BLaER1 (cell line): ENCODE measurements around the gene UBA3.
A peak's percentile ranks its signal among the peaks of the same experiment; 100 is the strongest.

ENCODE experiments used
- H3K27ac ChIP-seq: shearing (Covaris generic); formaldehyde crosslinking; 2 replicates; pipeline ENCODE4 v1.8.1; 2022
- H3K27me3 ChIP-seq: shearing (Covaris generic); formaldehyde crosslinking; 2 replicates; pipeline ENCODE4 v1.8.1; 2022
- H3K36me3 ChIP-seq: shearing (Covaris generic); formaldehyde crosslinking; 2 replicates; pipeline ENCODE4 v1.8.1; 2022
- H3K4me1 ChIP-seq: shearing (Covaris generic); formaldehyde crosslinking; 2 replicates; pipeline ENCODE4 v1.8.1; 2022
- H3K4me2 ChIP-seq: shearing (Covaris generic); formaldehyde crosslinking; 2 replicates; pipeline ENCODE4 v1.8.1; 2022
- H3K4me3 ChIP-seq: shearing (Covaris generic); formaldehyde crosslinking; 2 replicates; pipeline ENCODE4 v1.8.1; 2022
- H3K9ac ChIP-seq: shearing (Covaris generic); formaldehyde crosslinking; 2 replicates; pipeline ENCODE4 v1.8.1; 2022
- H3K9me3 ChIP-seq: shearing (Covaris generic); formaldehyde crosslinking; 2 replicates; pipeline ENCODE4 v1.8.1; 2022
- H4K20me1 ChIP-seq: shearing (Covaris generic); formaldehyde crosslinking; 2 replicates; pipeline ENCODE4 v1.8.1; 2022
- Cebpa-rat ChIP-seq: shearing (Covaris generic); IDR thresholded peaks from 2 replicates; pipeline ENCODE4 v1.8.1; 2022

The UBA3 gene

GRCh38 chr3:69079269-69080159 is 651 bp downstream of the UBA3 start:
- Histone ChIP-seq H3K27me3 (no peaks in the 10 kb centered on the region), H3K27ac (peak overlapping the region; percentile 93), H3K4me1 (peaks cover 61% of the 10 kb centered on the region), H4K20me1 (peaks cover 16% of the 10 kb centered on the region), H3K9me3 (no peaks in the 10 kb centered on the region), H3K9ac (peak overlapping the region; percentile 95), H3K4me3 (peak overlapping the region; percentile 89), H3K4me2 (peak overlapping the region; percentile 97), H3K36me3 (peaks cover 19% of the 10 kb centered on the region)
- no peak for TF ChIP-seq Cebpa-rat

- Histone ChIP-seq H3K27me3 (no peaks in the 10 kb centered on the region), H3K36me3 (peaks cover 62% of the 10 kb centered on the region), H4K20me1 (peaks cover 15% of the 10 kb centered on the region), H3K4me3 (no peak overlapping the region), H3K27ac (no peak overlapping the region), H3K9ac (no peak overlapping the region), H3K9me3 (no peaks in the 10 kb centered on the region), H3K4me2 (no peak overlapping the region), H3K4me1 (peaks cover 17% of the 10 kb centered on the region)
- no peak for TF ChIP-seq Cebpa-rat
Measured at GRCh38 chr3:69072928-69073327, 7.2 kb downstream of the UBA3 start.

- no peak for TF ChIP-seq Cebpa-rat
- H3K36me3 ChIP-seq: peaks cover 46% of the 10 kb centered on the region
Measured at GRCh38 chr3:69066121-69066520, 14.0 kb downstream of the UBA3 start.

GRCh38 chr3:69065318-69065964 is 14.7 kb downstream of the UBA3 start:
- H3K4me2 ChIP-seq: peak overlapping the region; percentile 50; the same call in 1 of the 2 replicates
- H3K27ac ChIP-seq: no peak overlapping the region
- H3K4me1 ChIP-seq: peaks cover 35% of the 10 kb centered on the region
- H3K9ac ChIP-seq: no peak overlapping the region
- no peaks in the 10 kb centered on the region for H4K20me1 ChIP-seq
- peaks cover 46% of the 10 kb centered on the region for H3K36me3 ChIP-seq
- no peaks in the 10 kb centered on the region for H3K9me3 ChIP-seq
- TF ChIP-seq Cebpa-rat: no peak
- no peak overlapping the region for H3K4me3 ChIP-seq
- no peaks in the 10 kb centered on the region for H3K27me3 ChIP-seq

More at GRCh38 chr3:69066121-69066520, 14.0 kb downstream of the UBA3 start:
- Histone ChIP-seq H4K20me1 (no peaks in the 10 kb centered on the region), H3K9ac (no peak overlapping the region), H3K27ac (no peak overlapping the region), H3K9me3 (no peaks in the 10 kb centered on the region), H3K4me3 (no peak overlapping the region), H3K27me3 (no peaks in the 10 kb centered on the region), H3K4me1 (peaks cover 35% of the 10 kb centered on the region), H3K4me2 (no peak overlapping the region; the same call in 1 of the 2 replicates)

- H3K36me3 ChIP-seq: peaks cover 52% of the 10 kb centered on the region
- H4K20me1 ChIP-seq: no peaks in the 10 kb centered on the region
- H3K9me3 ChIP-seq: no peaks in the 10 kb centered on the region
- no peak overlapping the region for H3K4me2 ChIP-seq
- no peaks in the 10 kb centered on the region for H3K27me3 ChIP-seq
- H3K27ac ChIP-seq: no peak overlapping the region
- TF ChIP-seq Cebpa-rat: no peak
- peaks cover 34% of the 10 kb centered on the region for H3K4me1 ChIP-seq
- no peak overlapping the region for H3K4me3 ChIP-seq
- no peak overlapping the region for H3K9ac ChIP-seq
Measured at GRCh38 chr3:69063636-69064035, 16.5 kb downstream of the UBA3 start.

- Histone ChIP-seq H3K4me3 (no peak overlapping the region), H3K27me3 (no peaks in the 10 kb centered on the region), H3K27ac (no peak overlapping the region), H3K9me3 (no peaks in the 10 kb centered on the region), H4K20me1 (no peaks in the 10 kb centered on the region), H3K4me2 (no peak overlapping the region), H3K9ac (no peak overlapping the region), H3K4me1 (peaks cover 19% of the 10 kb centered on the region), H3K36me3 (peaks cover 62% of the 10 kb centered on the region)
- no peak for TF ChIP-seq Cebpa-rat
Measured at GRCh38 chr3:69059688-69060087, 20.5 kb downstream of the UBA3 start.

- H3K4me3 ChIP-seq: no peak overlapping the region
- H3K27ac ChIP-seq: peak overlapping the region; percentile 42; the same call in 1 of the 2 replicates
- H3K9me3 ChIP-seq: no peaks in the 10 kb centered on the region
- peaks cover 68% of the 10 kb centered on the region for H3K36me3 ChIP-seq
- peak overlapping the region; percentile 68 for H3K4me2 ChIP-seq
- no peak overlapping the region for H3K9ac ChIP-seq
- H3K4me1 ChIP-seq: peaks cover 15% of the 10 kb centered on the region
- H4K20me1 ChIP-seq: no peaks in the 10 kb centered on the region
- H3K27me3 ChIP-seq: no peaks in the 10 kb centered on the region
- TF ChIP-seq Cebpa-rat: no peak
Measured at GRCh38 chr3:69058947-69059224, 21.3 kb downstream of the UBA3 start.

- Histone ChIP-seq H4K20me1 (no peaks in the 10 kb centered on the region), H3K27ac (peak overlapping the region; percentile 42), H3K4me3 (no peak overlapping the region)
Measured at GRCh38 chr3:69058180-69058946, 21.8 kb downstream of the UBA3 start.

GRCh38 chr3:69052472-69052898 is 27.7 kb downstream of the UBA3 start:
- H3K9ac ChIP-seq: peak overlapping the region; percentile 38
- peaks cover 29% of the 10 kb centered on the region for H3K4me1 ChIP-seq
- TF ChIP-seq Cebpa-rat: no peak
- H3K27ac ChIP-seq: peak overlapping the region; percentile 14; the same call in 1 of the 2 replicates
- no peaks in the 10 kb centered on the region for H3K9me3 ChIP-seq
- H3K27me3 ChIP-seq: no peaks in the 10 kb centered on the region
- peak overlapping the region; percentile 79 for H3K4me2 ChIP-seq
- H3K4me3 ChIP-seq: peak overlapping the region; percentile 80
- peaks cover 36% of the 10 kb centered on the region for H4K20me1 ChIP-seq
- peaks cover 46% of the 10 kb centered on the region for H3K36me3 ChIP-seq

More at GRCh38 chr3:69058180-69058946, 21.8 kb downstream of the UBA3 start:
- Histone ChIP-seq H3K9me3 (no peaks in the 10 kb centered on the region), H3K4me2 (peak overlapping the region; percentile 68), H3K4me1 (peaks cover 15% of the 10 kb centered on the region), H3K9ac (no peak overlapping the region), H3K36me3 (peaks cover 68% of the 10 kb centered on the region), H3K27me3 (no peaks in the 10 kb centered on the region)
- TF ChIP-seq Cebpa-rat: no peak
